ENCODE measurements around the gene ACAT2.
"Not testable (repeated sequence)": the region's sequence is repeated elsewhere in the genome, so short reads cannot be mapped to it uniquely, and the experiment has no call there.

The ACAT2 gene

GRCh38 chr6:159761873-159762680 is at the start of gene ACAT2:
Gene ACAT2, plus strand, starts transcription at chr6:159762045. Its CDS starts 43 bp downstream, at chr6:159762088.
- DNase-seq: peak; percentile 98

DNA sequence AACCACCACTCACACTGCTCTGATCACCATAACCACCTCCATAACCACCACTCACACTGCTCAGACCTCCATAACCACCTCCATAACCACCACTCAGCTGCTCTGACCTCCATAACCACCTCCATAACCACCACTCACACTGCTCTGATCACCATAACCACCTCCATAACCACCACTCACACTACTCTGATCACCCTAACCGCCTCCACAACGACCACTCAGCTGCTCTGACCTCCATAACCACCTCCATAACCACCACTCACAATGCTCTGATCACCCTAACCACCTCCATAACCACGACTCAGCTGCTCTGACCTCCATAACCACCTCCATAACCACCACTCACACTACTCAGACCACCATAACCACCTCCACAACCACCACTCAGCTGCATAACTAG is 49.5 kb upstream of the ACAT2 start:
- DNase-seq: not testable (repeated sequence)

DNA sequence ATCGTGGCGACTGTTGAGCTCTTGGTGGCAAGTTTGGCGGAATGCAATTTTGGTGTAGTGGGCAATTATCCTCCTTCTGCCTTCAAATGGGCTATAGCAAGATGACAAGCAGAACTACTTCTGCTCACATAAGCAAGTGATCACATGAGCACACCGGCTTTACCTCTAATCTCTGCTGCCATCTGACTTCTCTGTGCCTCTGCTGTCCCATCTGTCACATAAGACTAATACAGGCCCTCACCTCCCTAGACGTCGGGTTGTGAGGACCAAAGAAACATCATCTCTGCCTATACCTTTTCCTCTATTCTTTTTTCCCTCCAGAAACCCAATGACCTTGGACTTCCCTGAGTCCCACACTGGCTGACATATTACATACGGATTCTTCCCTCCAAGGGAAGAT is 47.9 kb upstream of the ACAT2 start:
- DNase-seq: no peak

DNA sequence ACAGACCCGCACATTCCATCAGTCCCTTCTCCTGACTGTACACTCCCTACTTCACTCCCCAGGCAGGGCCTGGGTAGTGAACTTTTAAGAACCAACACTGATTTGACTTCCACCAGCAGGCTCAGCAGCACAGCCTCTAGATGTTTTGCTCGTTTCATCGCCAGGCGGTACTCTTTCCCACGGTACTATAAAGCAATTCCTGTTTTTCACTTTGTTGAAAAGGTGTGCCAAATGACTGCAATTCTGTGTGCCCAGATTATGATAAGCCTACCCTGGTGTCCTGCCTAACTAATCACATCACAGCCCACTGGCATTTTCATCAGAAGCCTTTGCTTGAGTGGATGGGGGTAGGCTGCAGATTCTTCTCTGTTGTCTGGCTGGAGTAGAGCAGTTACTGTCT is 47.4 kb upstream of the ACAT2 start:
- no peak for DNase-seq

- no peak for DNase-seq
Measured at GRCh38 chr6:159715166-159715565, 46.7 kb upstream of the ACAT2 start.

- no peak for DNase-seq
Measured at GRCh38 chr6:159715605-159716004, 46.2 kb upstream of the ACAT2 start.

DNA sequence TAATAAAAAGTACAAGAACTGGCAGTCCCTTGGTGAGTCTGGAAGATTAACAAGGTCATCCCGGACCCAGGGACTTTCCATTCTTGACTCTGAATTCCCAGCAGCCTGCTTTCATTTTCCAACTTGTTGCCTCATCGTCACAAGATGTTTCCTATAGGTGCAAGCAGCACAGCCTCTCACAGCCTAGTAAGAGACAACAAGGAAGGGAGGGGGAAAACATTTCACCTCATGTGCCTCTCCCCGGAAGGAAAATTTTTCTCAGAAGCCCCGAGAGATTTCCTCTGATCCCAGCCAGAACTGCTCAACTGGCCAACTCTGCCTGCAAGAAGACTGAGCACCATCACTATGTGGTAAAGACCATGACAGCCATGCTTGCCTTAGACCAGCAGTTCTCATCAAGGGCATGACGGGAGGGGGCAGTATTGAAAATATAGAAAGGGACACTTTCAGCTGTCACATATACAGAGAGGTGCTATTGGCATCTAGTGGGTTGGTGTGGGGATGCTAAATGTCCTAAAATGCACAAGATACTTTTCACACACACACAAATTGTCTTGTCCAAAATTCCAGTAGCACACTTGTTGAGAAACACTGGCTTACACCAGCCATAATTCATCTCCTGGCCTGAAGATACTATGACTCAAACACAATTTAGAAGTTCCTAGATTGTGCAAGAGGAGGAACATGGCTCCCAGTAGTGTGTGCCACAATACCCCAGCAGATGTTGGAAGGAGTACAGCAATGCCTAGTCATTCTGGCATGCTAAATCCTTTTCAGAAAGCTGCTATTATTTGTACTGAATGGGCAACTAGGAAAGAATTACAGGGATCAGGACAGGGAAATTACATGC is 45.4 kb upstream of the ACAT2 start:
- peak; percentile 46 for DNase-seq

DNA sequence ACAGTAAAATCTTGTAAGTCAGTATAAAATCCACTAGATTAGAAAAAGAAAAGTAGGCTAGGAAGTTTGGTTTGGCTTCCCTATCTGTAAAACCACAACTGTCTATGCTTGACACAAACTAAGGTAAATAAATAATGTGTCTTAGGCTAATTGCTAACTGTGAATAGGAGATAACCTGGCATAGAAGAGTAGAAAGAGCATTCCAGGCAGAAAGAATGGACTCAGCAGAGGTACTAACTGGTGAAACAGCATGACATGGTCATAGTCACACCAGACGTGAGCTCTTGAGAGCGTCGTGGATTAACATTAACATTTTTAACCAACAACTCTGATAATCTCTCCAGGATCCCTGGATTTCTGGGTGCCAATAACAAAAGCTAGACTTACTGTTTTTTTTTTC is 43.2 kb upstream of the ACAT2 start:
- DNase-seq: peak; percentile 40

DNA sequence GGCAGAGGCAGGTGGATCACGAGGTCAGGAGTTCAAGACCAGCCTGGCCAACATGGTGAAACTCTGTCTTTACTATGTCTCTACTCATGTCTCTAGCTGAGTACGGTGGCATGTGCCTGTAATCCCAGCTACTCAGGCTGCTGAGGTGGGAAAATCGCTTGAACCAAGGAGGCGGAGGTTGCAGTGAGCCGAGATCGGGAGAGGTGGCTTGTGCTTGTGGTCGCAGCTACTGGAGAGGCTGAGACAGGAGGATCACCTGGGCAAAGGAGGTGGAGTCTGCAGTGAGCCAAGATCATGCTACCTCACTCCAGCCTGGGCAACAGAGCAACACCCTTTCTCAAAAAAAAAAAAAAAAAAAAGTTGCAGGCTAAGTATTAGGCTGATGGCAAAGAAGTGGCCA is 42.6 kb upstream of the ACAT2 start:
- no peak for DNase-seq

GRCh38 chr6:159720708-159721107 is 41.1 kb upstream of the ACAT2 start:
- peak; percentile 60 for DNase-seq

- DNase-seq: not testable (repeated sequence)
Measured at GRCh38 chr6:159721981-159722380, 39.9 kb upstream of the ACAT2 start.

DNA sequence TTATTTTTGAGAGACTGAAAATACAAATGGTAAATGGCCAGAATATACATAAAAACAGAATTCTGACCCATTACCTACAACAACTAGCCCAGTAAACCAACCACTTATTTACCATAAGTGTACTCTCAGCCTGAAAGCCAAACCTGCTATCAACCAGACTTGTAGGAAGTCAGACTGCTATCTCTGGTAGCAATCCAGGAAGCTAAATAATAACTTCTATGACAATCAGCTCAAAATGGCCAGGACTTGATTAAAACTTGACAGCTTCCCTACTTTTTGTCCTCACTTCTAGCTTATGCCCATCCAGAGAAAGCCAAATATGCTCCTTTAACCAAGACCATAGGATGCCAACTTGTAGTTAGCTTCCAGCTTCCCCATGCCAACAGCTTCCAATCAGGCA is 39.2 kb upstream of the ACAT2 start:
- DNase-seq: no peak

DNA sequence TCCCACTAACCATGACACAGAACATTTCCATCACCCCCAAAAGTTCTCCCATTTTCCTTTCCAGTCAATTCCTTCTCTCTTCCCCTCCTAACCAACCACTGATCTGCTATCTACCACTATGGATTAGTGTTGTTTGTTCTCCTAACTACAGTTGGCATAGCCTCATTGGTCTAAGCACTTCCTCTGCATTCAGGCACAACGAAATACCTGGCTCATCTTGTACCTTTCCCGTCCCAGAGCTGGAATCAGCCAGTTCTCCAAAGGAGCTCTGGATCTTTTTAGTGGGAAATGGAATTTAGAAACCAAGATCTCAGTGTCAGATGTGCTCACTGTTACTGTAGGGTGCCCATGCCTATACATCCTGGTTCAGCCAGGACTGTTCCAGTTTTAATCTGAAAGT is 38.6 kb upstream of the ACAT2 start:
- no peak for DNase-seq

GRCh38 chr6:159724778-159725177 is 37.1 kb upstream of the ACAT2 start:
- no peak for DNase-seq

GRCh38 chr6:159725208-159725607 is 36.6 kb upstream of the ACAT2 start:
- DNase-seq: not testable (repeated sequence)

DNA sequence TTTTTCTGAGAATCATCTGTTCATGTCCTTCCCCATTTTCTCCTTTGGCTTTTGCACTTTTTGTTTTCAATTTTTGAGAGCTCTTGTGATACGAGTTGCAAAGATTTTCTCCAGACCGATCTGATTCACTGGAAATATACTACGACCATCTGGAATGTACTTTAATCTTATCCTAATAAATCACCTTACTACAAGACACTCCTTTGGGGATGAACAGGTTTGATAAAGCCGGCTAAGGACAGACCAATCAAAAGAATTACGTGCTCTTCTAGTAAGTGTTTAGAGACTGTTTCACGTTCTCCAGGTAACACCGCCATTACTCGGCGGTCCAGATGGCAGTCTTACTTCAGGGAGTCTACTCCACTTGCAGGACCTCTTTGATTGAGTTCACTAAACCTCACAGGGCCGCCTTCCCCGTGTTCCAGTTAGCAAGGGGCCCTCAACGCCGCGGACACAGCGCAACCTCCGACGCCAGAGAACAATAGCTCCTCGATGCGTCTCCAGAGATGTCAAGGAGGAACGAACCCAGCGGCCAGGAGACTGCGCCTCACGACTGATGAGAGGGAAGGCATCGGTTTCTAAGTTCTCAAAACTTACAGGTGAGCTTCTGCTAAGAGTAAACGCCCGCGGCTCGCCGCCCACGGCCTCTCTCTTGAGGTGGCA is 35.5 kb upstream of the ACAT2 start:
- no peak for DNase-seq

- peak; percentile 98 for DNase-seq
Measured at GRCh38 chr6:159726918-159727716, 34.7 kb upstream of the ACAT2 start, which contains the start of gene WTAP. Gene WTAP, plus strand, starts transcription at chr6:159727506. Its CDS starts 8,760 bp downstream, at chr6:159736266.

- DNase-seq: peak; percentile 76
Measured at GRCh38 chr6:159727717-159728445, 34.0 kb upstream of the ACAT2 start.

DNA sequence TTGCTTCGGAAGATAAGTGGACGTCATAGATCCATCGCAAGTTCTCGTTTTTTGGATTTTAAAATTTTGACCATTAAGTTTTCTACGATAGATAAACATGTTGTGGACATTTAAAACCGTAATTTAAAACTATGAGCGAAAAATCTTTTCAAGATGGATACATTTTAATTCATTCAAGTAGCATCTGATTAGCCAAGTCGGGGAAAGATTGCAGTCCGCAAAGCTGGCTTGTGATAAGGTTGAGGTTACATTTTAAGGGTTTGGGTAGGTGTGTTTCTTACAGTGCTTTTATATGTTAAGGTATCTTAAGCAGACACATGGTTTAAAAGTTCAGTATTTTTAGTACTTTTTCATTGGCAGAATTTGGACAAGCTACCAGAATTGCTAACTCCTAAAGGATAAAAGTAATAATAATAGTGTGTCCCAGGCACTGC is 33.3 kb upstream of the ACAT2 start:
- DNase-seq: peak; percentile 69

DNA sequence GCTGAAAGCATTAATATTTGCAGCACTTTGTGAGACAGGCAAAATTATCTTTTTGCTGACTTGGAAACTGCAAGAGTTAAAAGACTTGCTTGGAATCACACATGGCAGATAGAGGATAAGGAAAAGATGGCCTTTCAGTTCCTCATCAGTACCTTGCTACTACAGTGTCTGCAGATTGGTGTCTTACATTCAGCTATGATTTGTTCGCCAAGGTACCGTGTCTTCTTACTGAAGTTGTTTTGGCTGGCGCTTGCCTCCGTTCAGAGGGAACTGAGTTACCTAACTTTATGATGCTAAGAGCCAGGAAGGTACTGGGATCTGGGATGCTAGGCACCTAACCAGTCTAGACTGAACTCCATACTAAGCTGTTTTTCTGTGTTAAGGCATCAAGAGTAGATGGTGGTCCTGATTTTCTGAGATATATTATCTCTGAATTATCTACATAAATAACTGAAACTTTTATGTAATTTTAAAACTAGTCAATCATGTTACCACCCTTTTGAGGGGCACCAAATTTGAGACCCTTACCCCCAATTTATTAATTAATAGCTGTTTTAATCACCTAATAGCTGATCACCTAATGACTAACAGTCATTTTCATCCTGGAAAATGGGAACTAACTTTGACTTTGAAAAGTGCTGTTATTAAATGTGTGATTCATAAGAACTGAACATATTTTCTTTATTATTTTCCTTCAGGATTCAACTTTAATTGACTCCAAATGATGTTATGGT is 32.1 kb upstream of the ACAT2 start:
- no peak for DNase-seq

- no peak for DNase-seq
Measured at GRCh38 chr6:159730332-159730676, 31.5 kb upstream of the ACAT2 start.
